HCT116 (cell line): ENCODE results near the gene GPR146. TPM values are rescaled to one million over a fixed set of nuclear protein-coding genes. Genes with fewer than 3 reads are reported as not detected.

Experiments used
- ATAC-seq: fragments of 200-7000 bp; cut with Tn5 transposase; 2 replicates; pipeline ENCODE4 v1.9.1; 2020; ENCODE audit warnings: mild to moderate bottlenecking, moderate library complexity
- BruUV-seq: library from RNA; stranded (reverse); fragments of 400-500 nt; replicated peaks from 2 replicates; lab custom pipeline; 2021; lab: Mats Ljungman, UMichigan
- CTCF ChIA-PET: fragments of 300-600 bp; sonication (Branson Sonifier 250); formaldehyde crosslinking; loops from one replicate; lab custom pipeline; 2021; ENCODE audit warnings: antibody characterized with exemption; lab: Charles Lee
- POLR2A ChIA-PET: fragments of 300-600, 350-600 bp; sonication (Branson Sonifier 250); formaldehyde crosslinking; loops from one replicate; lab custom pipeline; 2021; ENCODE audit warnings: antibody characterized with exemption; lab: Charles Lee
- RAD21 ChIA-PET, 2 experiments: fragments of 300-600 bp; sonication (Branson Sonifier 250); formaldehyde crosslinking; loops; one replicate each; lab custom pipeline; 2023; ENCODE audit warnings: low total read pairs in 2 of 2; ENCODE audit not compliant: uncharacterized antibody in 2 of 2, unreplicated experiment in 2 of 2, low non-redundant PET in 1 of 2; lab: Charles Lee
- DNase-seq: peaks from one replicate; pipeline ENCODE4 v3.0.0-alpha.2; 2010; ENCODE audit warnings: low read depth, low spot score
- H2AFZ ChIP-seq: fragments of 200-600 bp; shearing (Covaris generic), sonication (generic); 2 replicates; pipeline ENCODE4 v1.6.1; 2017; ENCODE audit warnings: low read depth, mixed run types, mixed read lengths, antibody characterized with exemption, low read length; ENCODE audit not compliant: poor library complexity, severe bottlenecking
- H3K27ac ChIP-seq: 2 replicates; pipeline ENCODE4 v1.5.1; 2012; ENCODE audit warnings: low read depth, low read length
- H3K27me3 ChIP-seq: fragments of 200-600 bp; sonication (generic); 2 replicates; pipeline ENCODE4 v1.6.1; 2016; ENCODE audit warnings: mixed run types, low read length, mixed read lengths; ENCODE audit not compliant: insufficient read depth
- H3K36me3 ChIP-seq, 2 experiments: fragments of 200-500 bp in 1 of 2; fragments of 200-600 bp in 1 of 2; sonication (Bioruptor generic) in 1 of 2; sonication (generic) in 1 of 2; 2 replicates each; pipeline versions ENCODE4 v1.5.1 to v1.6.1; 2014 to 2016; ENCODE audit warnings: low read length in 2 of 2, inconsistent platforms in 1 of 2, mixed read lengths in 1 of 2, mixed run types in 1 of 2; ENCODE audit not compliant: insufficient read depth in 2 of 2, control insufficient read depth in 1 of 2
- H3K4me1 ChIP-seq, 2 experiments: fragments of 200-600 bp in 1 of 2; sonication (generic) in 1 of 2; 2 replicates each; pipeline versions ENCODE4 v1.5.1 to v1.6.1; 2012 to 2017; ENCODE audit warnings: low read length in 2 of 2, inconsistent platforms in 1 of 2, mild to moderate bottlenecking in 1 of 2, mixed read lengths in 1 of 2, mixed run types in 1 of 2, moderate library complexity in 1 of 2; ENCODE audit not compliant: insufficient read depth in 2 of 2, control insufficient read depth in 1 of 2
- H3K4me2 ChIP-seq: fragments of 200-600 bp; sonication (generic); 2 replicates; pipeline ENCODE4 v1.6.1; 2017; ENCODE audit warnings: mixed run types, low read length, mixed read lengths
- H3K4me3 ChIP-seq, 2 experiments: fragments of 200-600 bp in 1 of 2; sonication (generic) in 1 of 2; replicated peaks in 1 of 2; 2 replicates each; pipeline ENCODE4 v1.5.1; 2011 to 2016; ENCODE audit warnings: low read length in 2 of 2, control low read depth in 1 of 2, low read depth in 1 of 2, mild to moderate bottlenecking in 1 of 2, mixed read lengths in 1 of 2, mixed run types in 1 of 2
- H3K79me2 ChIP-seq: fragments of 200-600 bp; sonication (generic); 2 replicates; pipeline ENCODE4 v1.6.1; 2017; ENCODE audit warnings: mild to moderate bottlenecking, mixed run types, low read length, moderate library complexity, mixed read lengths; ENCODE audit not compliant: insufficient read depth
- H3K9ac ChIP-seq: fragments of 200-600 bp; sonication (generic); 2 replicates; pipeline ENCODE4 v1.6.1; 2016; ENCODE audit warnings: low read length, mixed read lengths
- H3K9me2 ChIP-seq: fragments of 200-600 bp; sonication (generic), shearing (Covaris generic); 2 replicates; pipeline ENCODE4 v1.6.1; 2017; ENCODE audit warnings: mixed run types, mild to moderate bottlenecking, moderate library complexity; ENCODE audit not compliant: insufficient read depth
- H3K9me3 ChIP-seq, 2 experiments: fragments of 200-500 bp in 1 of 2; fragments of 200-600 bp in 1 of 2; sonication (Bioruptor generic) in 1 of 2; sonication (generic) in 1 of 2; 2 replicates each; pipeline ENCODE4 v1.6.1; 2014 to 2017; ENCODE audit warnings: low read length in 2 of 2, mixed read lengths in 2 of 2, inconsistent platforms in 1 of 2, low read depth in 1 of 2, mild to moderate bottlenecking in 1 of 2, mixed run types in 1 of 2, moderate library complexity in 1 of 2; ENCODE audit not compliant: control insufficient read depth in 1 of 2, insufficient read depth in 1 of 2
- H4K20me1 ChIP-seq: fragments of 200-600 bp; sonication (generic), shearing (Covaris generic); 2 replicates; pipeline ENCODE4 v1.6.1; 2017; ENCODE audit warnings: mixed run types, mild to moderate bottlenecking, moderate library complexity; ENCODE audit not compliant: insufficient read depth
- CBX3 ChIP-seq: IDR thresholded peaks from 2 replicates; pipeline ENCODE4 v1.6.1; 2012; ENCODE audit warnings: low read depth
- CEBPB ChIP-seq: IDR thresholded peaks from 2 replicates; pipeline ENCODE4 v1.6.1; 2012; ENCODE audit warnings: low read depth
- EGR1 ChIP-seq: IDR thresholded peaks from 2 replicates; pipeline ENCODE4 v1.6.1; 2012; ENCODE audit warnings: low read depth
- ELF1 ChIP-seq: IDR thresholded peaks from 2 replicates; pipeline ENCODE4 v1.6.1; 2012; ENCODE audit warnings: low read depth, borderline replicate concordance
- EZH2 ChIP-seq: fragments of 200-600 bp; sonication (generic); IDR thresholded peaks from 2 replicates; pipeline ENCODE4 v1.6.1; 2017; ENCODE audit warnings: antibody characterized with exemption, mixed run types
- EZH2phosphoT487 ChIP-seq: fragments of 200-600 bp; IDR thresholded peaks from 2 replicates; pipeline ENCODE4 v1.6.1; 2018; ENCODE audit warnings: antibody characterized with exemption, borderline replicate concordance
- FOSL1 ChIP-seq: IDR thresholded peaks from 2 replicates; pipeline ENCODE4 v1.6.1; 2012; ENCODE audit warnings: low read depth
- JUND ChIP-seq: IDR thresholded peaks from 2 replicates; pipeline ENCODE4 v1.6.1; 2012
- POLR2A ChIP-seq: IDR thresholded peaks from 2 replicates; pipeline ENCODE4 v1.7.0; 2011; ENCODE audit warnings: borderline replicate concordance; ENCODE audit not compliant: insufficient read depth, insufficient read length; ENCODE audit errors: extremely low read depth
- POLR2AphosphoS5 ChIP-seq: IDR thresholded peaks from 2 replicates; pipeline ENCODE4 v1.6.1; 2011; ENCODE audit warnings: mild to moderate bottlenecking, low read depth, low read length, moderate library complexity
- RAD21 ChIP-seq: IDR thresholded peaks from 2 replicates; pipeline ENCODE4 v1.6.1; 2012; ENCODE audit warnings: low read depth, mild to moderate bottlenecking
- REST ChIP-seq: IDR thresholded peaks from 2 replicates; pipeline ENCODE4 v1.6.1; 2012; ENCODE audit warnings: low read depth
- SIN3A ChIP-seq: IDR thresholded peaks from 2 replicates; pipeline ENCODE4 v1.6.1; 2012; ENCODE audit warnings: low read depth
- SP1 ChIP-seq: IDR thresholded peaks from 2 replicates; pipeline ENCODE4 v1.6.1; 2012; ENCODE audit warnings: low read depth
- TCF7L2 ChIP-seq: IDR thresholded peaks from 2 replicates; pipeline ENCODE4 v1.7.0; 2011; ENCODE audit warnings: borderline replicate concordance, inconsistent platforms; ENCODE audit not compliant: insufficient read depth, insufficient read length; ENCODE audit errors: extremely low read depth
- YY1 ChIP-seq: IDR thresholded peaks from 2 replicates; pipeline ENCODE4 v1.6.1; 2011; ENCODE audit warnings: low read length, low read depth, moderate library complexity, mild to moderate bottlenecking; ENCODE audit not compliant: insufficient replicate concordance; ENCODE audit errors: extremely low read depth
- intact Hi-C: fragments of 100-400 bp; cut with micrococcal nuclease; formaldehyde crosslinking; loops from 2 replicates; pipeline ENCODE4 v1.10.0; 2022
- total RNA-seq: library from RNA; stranded (reverse); gene quantifications from one replicate; pipeline ENCODE4 v1.2.1, GENCODE V29; 2021; ENCODE audit not compliant: unreplicated experiment
- TF ChIP-seq, protein P1 (sequence below): IDR thresholded peaks from 2 replicates; pipeline ENCODE4 v1.6.1; 2012
- TF ChIP-seq, protein P2 (sequence below): IDR thresholded peaks from 2 replicates; pipeline ENCODE4 v1.6.1; 2012
- TF ChIP-seq, protein P3 (sequence below), 3 experiments: fragments of 200-600 bp in 1 of 3; sonication (generic) in 1 of 3; IDR thresholded peaks in 2 of 3; conservative IDR thresholded peaks in 1 of 3; 2 replicates each; pipeline ENCODE4 v1.5.1; 2012 to 2017; ENCODE audit warnings: low read depth in 2 of 3, low read length in 2 of 3, antibody characterized with exemption in 1 of 3, borderline replicate concordance in 1 of 3, control low read depth in 1 of 3, mild to moderate bottlenecking in 1 of 3, mixed read lengths in 1 of 3, mixed run types in 1 of 3, moderate library complexity in 1 of 3; ENCODE audit not compliant: insufficient read depth in 1 of 3
- TF ChIP-seq, protein P4 (sequence below): IDR thresholded peaks from 2 replicates; pipeline ENCODE4 v1.6.1; 2011; ENCODE audit warnings: mild to moderate bottlenecking, low read length, moderate library complexity; ENCODE audit not compliant: insufficient replicate concordance; ENCODE audit errors: extremely low read depth

GPR146 gene
- total RNA-seq, 1 experiment from 2014 or later, result 2.4 TPM

DNA sequence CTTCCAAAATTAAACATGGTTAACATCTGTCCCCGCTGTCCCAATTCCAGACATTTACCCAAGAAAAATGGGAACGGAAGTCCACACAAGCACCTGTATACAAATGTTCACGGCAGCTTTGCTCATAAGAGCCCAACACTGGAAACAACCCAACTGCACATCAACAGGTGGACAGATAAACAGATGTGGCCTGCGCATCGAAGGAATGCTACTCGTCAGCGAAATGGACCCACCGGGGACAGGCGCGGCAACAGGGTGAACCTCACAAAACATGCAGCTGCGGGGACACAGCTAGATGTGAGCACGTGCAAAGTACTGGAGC lies 20.9 kb downstream of the GPR146 start:
- Histone ChIP-seq H3K27me3 (no peaks in the 10 kb centered on the region), H3K4me2 (no peak overlapping the region), H3K27ac (no peak overlapping the region; the same call in 1 of the 2 replicates), H3K9me3 (no peaks in the 10 kb centered on the region), H3K79me2 (no peaks in the 10 kb centered on the region; the same call in 1 of the 2 replicates), H3K9ac (no peak overlapping the region), H4K20me1 (no peaks in the 10 kb centered on the region), H3K36me3 (no peaks in the 10 kb centered on the region), H3K4me1 (0 out of 4 replicates have a peak, but pooled peaks cover 0 to 2% of the 10 kb centered on the region in 2 experiments), H3K4me3 (no peak overlapping the region), H2AFZ (no peak overlapping the region), H3K9me2 (no peaks in the 10 kb centered on the region)
- TF ChIP-seq EGR1 (no peak), CEBPB (no peak), REST (no peak), RAD21 (no peak), EZH2 (no peak), POLR2AphosphoS5 (no peak), JUND (no peak), SP1 (no peak), CBX3 (no peak), TCF7L2 (no peak), EZH2phosphoT487 (no peak), ELF1 (no peak), SIN3A (no peak), POLR2A (no peak), FOSL1 (no peak), YY1 (no peak)
- TF ChIP-seq, protein P1, sequence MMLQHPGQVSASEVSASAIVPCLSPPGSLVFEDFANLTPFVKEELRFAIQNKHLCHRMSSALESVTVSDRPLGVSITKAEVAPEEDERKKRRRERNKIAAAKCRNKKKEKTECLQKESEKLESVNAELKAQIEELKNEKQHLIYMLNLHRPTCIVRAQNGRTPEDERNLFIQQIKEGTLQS, result no peak
- TF ChIP-seq, protein P2, sequence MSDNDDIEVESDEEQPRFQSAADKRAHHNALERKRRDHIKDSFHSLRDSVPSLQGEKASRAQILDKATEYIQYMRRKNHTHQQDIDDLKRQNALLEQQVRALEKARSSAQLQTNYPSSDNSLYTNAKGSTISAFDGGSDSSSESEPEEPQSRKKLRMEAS, result no peak
- TF ChIP-seq, protein P3, sequence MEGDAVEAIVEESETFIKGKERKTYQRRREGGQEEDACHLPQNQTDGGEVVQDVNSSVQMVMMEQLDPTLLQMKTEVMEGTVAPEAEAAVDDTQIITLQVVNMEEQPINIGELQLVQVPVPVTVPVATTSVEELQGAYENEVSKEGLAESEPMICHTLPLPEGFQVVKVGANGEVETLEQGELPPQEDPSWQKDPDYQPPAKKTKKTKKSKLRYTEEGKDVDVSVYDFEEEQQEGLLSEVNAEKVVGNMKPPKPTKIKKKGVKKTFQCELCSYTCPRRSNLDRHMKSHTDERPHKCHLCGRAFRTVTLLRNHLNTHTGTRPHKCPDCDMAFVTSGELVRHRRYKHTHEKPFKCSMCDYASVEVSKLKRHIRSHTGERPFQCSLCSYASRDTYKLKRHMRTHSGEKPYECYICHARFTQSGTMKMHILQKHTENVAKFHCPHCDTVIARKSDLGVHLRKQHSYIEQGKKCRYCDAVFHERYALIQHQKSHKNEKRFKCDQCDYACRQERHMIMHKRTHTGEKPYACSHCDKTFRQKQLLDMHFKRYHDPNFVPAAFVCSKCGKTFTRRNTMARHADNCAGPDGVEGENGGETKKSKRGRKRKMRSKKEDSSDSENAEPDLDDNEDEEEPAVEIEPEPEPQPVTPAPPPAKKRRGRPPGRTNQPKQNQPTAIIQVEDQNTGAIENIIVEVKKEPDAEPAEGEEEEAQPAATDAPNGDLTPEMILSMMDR (IDR thresholded peaks at IDR 0.05 in 2 of 3, conservative IDR thresholded peaks at IDR 0.05 in 1 of 3; ENCODE audit: borderline replicate concordance in 1 of 3, insufficient read depth in 1 of 3, low read depth in 2 of 3, low read length in 2 of 3), result no peak
- TF ChIP-seq, protein P4, sequence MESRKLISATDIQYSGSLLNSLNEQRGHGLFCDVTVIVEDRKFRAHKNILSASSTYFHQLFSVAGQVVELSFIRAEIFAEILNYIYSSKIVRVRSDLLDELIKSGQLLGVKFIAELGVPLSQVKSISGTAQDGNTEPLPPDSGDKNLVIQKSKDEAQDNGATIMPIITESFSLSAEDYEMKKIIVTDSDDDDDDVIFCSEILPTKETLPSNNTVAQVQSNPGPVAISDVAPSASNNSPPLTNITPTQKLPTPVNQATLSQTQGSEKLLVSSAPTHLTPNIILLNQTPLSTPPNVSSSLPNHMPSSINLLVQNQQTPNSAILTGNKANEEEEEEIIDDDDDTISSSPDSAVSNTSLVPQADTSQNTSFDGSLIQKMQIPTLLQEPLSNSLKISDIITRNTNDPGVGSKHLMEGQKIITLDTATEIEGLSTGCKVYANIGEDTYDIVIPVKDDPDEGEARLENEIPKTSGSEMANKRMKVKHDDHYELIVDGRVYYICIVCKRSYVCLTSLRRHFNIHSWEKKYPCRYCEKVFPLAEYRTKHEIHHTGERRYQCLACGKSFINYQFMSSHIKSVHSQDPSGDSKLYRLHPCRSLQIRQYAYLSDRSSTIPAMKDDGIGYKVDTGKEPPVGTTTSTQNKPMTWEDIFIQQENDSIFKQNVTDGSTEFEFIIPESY, result no peak
- no TSS peak for BruUV-seq
- ATAC-seq (no peak), DNase-seq (no peak)
- ChIA-PET CTCF (interaction anchor here (0.7 to 2.6 kb wide), 9 partner anchors 10 to 77 kb away, joined by 3 to 69 read pairs (median 5); no protein-coding TSS in a partner anchor), RAD21 (interaction anchor here (1.4 kb wide), 2 partner anchors 72 kb away, joined by 11 read pairs; no protein-coding TSS in a partner anchor), POLR2A (no interaction called here)
- intact Hi-C loops, result loop anchor here (1.0 to 10.0 kb wide), 3 partner anchors 44 to 160 kb away; no protein-coding TSS in a partner anchor
